ENCODE measurements around the gene BTBD9.

BTBD9 gene

GRCh38 chr6:38262609-38263008, 377.1 kb downstream of the BTBD9 start:
- DNase-seq (ENCODE audit: low read depth in 4 of 4, low spot score in 1 of 4), result no peak

DNA sequence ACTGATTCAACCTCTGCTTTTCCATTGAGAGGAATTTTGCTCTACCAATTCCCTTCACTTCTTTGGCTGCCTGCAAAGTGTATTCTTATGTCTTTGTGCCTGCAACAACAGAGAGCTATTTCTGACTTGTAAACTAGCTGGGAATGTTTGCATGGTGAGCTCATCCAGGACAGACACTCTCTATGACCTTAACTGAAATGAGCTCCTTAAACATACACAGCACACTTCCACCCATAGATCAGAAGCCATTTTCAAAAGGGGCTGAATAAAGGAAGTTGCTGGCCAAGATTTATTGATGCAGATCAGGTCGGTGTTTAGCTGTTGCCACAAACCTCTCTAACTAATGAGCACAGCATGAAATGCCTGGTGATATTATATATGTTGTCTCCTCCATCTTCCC, 377.7 kb downstream of the BTBD9 start:
- no peak for DNase-seq (ENCODE audit: low read depth in 4 of 4, low spot score in 1 of 4)

GRCh38 chr6:38261626-38262025, 378.1 kb downstream of the BTBD9 start:
- DNase-seq (ENCODE audit: low read depth in 4 of 4, low spot score in 1 of 4), result no peak

GRCh38 chr6:38259736-38260135, 380.0 kb downstream of the BTBD9 start:
- DNase-seq (ENCODE audit: low read depth in 4 of 4, low spot score in 1 of 4), result no peak

- DNase-seq (ENCODE audit: low read depth in 4 of 4, low spot score in 1 of 4), result no peak
These were observed 391.1 kb downstream of the BTBD9 start for GRCh38 chr6:38248500-38249234.

- DNase-seq (ENCODE audit: low read depth in 4 of 4, low spot score in 1 of 4), result no peak
These were observed 394.4 kb downstream of the BTBD9 start for GRCh38 chr6:38245295-38245694.

GRCh38 chr6:38244869-38245268, 394.9 kb downstream of the BTBD9 start:
- DNase-seq (ENCODE audit: low read depth in 4 of 4, low spot score in 1 of 4), result no peak

DNA sequence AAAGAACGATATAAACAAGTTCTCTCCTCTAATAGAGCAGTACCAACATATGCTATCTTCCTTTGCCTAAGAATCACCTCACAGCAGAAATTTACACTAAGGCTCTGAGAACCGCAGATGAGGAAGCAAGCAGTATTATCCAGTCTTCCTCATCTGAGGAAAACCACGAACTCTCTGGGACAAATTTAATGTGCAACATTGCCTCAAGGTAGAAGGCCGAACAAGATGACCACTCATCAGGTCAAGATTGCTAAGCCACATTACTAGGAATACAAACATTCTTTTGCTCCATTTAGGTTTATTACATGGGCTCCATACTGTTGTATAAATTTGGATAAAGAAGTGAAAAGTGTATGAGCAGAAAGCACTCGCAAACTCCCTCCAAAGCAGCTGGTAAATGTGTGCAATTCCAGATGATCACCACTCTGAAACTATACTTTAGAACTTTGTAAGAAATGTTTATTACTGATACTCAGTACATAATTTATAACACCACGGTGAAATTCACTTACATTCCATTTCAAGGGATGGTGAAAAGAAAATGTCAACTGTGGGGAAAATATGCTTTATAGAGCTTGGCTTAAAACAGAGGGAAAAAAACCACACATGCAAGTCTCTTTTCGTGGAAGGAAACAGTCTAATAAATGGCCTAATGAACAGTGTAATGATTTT, 398.4 kb downstream of the BTBD9 start:
- DNase-seq (ENCODE audit: low read depth in 4 of 4, low spot score in 1 of 4), result no peak

- no peak for DNase-seq (ENCODE audit: low read depth in 4 of 4, low spot score in 1 of 4)
These were observed 399.8 kb downstream of the BTBD9 start for GRCh38 chr6:38239719-38240451.

GRCh38 chr6:38236631-38237030, 403.1 kb downstream of the BTBD9 start:
- DNase-seq (ENCODE audit: low read depth in 4 of 4, low spot score in 1 of 4), result no peak

DNA sequence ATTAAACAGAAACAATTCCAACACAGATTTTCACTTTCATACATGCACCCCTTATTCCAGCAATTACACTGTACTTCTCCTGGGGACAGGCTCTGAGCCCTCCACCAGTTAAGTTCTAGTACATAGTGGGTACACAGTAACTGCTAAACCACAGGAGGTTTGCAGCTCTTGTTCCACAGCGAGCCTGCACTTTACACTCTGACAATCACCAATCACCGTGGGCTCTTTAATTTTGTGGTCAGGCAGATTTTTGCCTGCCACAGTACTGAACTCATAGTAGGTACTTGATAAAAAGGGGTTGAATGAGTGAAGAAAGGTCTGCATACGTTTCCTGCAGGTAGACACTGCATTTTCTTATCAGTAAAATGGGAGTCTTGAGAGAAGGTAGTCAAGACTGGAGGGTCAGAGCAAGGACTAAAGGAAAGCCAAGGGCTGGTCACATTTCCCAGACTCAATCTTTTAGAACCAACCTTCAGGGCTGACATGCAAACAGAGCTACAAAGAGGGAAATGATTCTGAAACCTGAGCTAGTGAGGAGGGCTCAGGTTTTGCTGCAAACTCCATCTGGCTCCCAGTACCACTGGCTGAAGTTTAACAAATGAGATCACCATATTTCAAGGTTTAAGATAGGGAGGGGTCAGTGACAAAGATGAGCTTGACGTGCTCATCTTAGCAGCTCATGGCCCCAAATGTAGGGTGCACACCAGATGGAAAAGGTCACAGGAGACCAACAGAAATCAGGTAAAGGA, 404.6 kb downstream of the BTBD9 start:
- no peak for DNase-seq (ENCODE audit: low read depth in 4 of 4, low spot score in 1 of 4)

- DNase-seq (ENCODE audit: low read depth in 4 of 4, low spot score in 1 of 4), result no peak
These were observed 405.6 kb downstream of the BTBD9 start for GRCh38 chr6:38234141-38234540.

GRCh38 chr6:38233161-38233791, 406.5 kb downstream of the BTBD9 start:
- no peak for DNase-seq (ENCODE audit: low read depth in 4 of 4, low spot score in 1 of 4)

GRCh38 chr6:38225766-38226165, 414.0 kb downstream of the BTBD9 start:
- DNase-seq (ENCODE audit: low read depth in 4 of 4, low spot score in 1 of 4), result no peak

GRCh38 chr6:38221251-38221650, 418.5 kb downstream of the BTBD9 start:
- DNase-seq (ENCODE audit: low read depth in 4 of 4, low spot score in 1 of 4), result no peak

GRCh38 chr6:38220069-38220723, 419.5 kb downstream of the BTBD9 start:
- DNase-seq (ENCODE audit: low read depth in 4 of 4, low spot score in 1 of 4), result no peak

- no peak for DNase-seq (ENCODE audit: low read depth in 4 of 4, low spot score in 1 of 4)
These were observed 421.5 kb downstream of the BTBD9 start for GRCh38 chr6:38218235-38218634.

- DNase-seq (ENCODE audit: low read depth in 4 of 4, low spot score in 1 of 4), result no peak
These were observed 423.3 kb downstream of the BTBD9 start for GRCh38 chr6:38216451-38216850.

- no peak for DNase-seq (ENCODE audit: low read depth in 4 of 4, low spot score in 1 of 4)
These were observed 423.9 kb downstream of the BTBD9 start for GRCh38 chr6:38215651-38216311.

DNA sequence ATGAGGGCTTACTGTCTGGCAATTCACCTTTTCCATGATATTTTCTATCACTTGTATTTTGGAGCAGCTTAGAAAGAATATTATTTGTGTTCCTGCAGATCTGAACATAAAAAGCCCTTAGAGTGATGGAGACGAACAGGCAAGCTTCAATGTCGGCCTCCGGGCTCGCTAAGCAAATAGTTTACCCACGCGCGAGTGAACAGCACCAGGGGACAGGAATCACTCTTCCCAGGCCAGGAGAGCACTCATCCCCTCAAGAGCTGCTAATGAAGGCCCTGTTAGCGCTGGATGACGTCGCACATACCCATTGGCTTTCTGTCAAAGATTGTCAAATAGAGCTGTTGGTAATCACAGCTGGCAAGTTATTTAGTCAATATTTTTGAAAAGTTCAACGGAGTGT, 424.5 kb downstream of the BTBD9 start:
- no peak for DNase-seq (ENCODE audit: low read depth in 4 of 4, low spot score in 1 of 4)

All from stimulated activated CD4-positive, alpha-beta T cell treated with anti-CD3 and anti-CD28 coated beads, Interleukin-1b, Interleukin-23, amount 100 ng/mL, for 24 hours (primary cell).